H9 (cell line): ENCODE measurements around the gene PTTG1IP. TPM values are rescaled to one million over a fixed set of nuclear protein-coding genes. Genes with fewer than 3 reads are reported as not detected.
A peak's percentile ranks its signal among the peaks of the same experiment; 100 is the strongest.

Experiments used
- DNase-seq: peaks from one replicate; pipeline ENCODE4 v3.0.0-alpha.2; 2017
- H2AFZ ChIP-seq: one replicate; pipeline ENCODE4 v1.6.1; 2013; ENCODE audit warnings: mild to moderate bottlenecking, low read length, control low read depth, moderate library complexity
- H2AK5ac ChIP-seq: 2 replicates; pipeline ENCODE4 v1.6.1; 2013; ENCODE audit warnings: low read length, control low read depth, mixed read lengths; ENCODE audit not compliant: insufficient read length
- H2BK120ac ChIP-seq: one replicate; pipeline ENCODE4 v1.6.1; 2013; ENCODE audit warnings: low read depth, mild to moderate bottlenecking, low read length, control low read depth, inconsistent platforms; ENCODE audit not compliant: poor library complexity, severe bottlenecking
- H2BK12ac ChIP-seq: 2 replicates; pipeline ENCODE4 v1.6.1; 2013; ENCODE audit warnings: low read length, control low read depth, mixed read lengths, low read depth; ENCODE audit not compliant: insufficient read length
- H2BK15ac ChIP-seq: 2 replicates; pipeline ENCODE4 v1.6.1; 2013; ENCODE audit warnings: low read depth, low read length, control low read depth
- H2BK20ac ChIP-seq: one replicate; pipeline ENCODE4 v1.6.1; 2013; ENCODE audit warnings: low read depth, mild to moderate bottlenecking, low read length, control low read depth, inconsistent platforms; ENCODE audit not compliant: poor library complexity, severe bottlenecking
- H2BK5ac ChIP-seq: 2 replicates; pipeline ENCODE4 v1.6.1; 2013; ENCODE audit warnings: low read length, control low read depth, mixed read lengths; ENCODE audit not compliant: insufficient read length
- H3K14ac ChIP-seq: 2 replicates; pipeline ENCODE4 v1.6.1; 2013; ENCODE audit warnings: low read length, control low read depth; ENCODE audit not compliant: insufficient read depth
- H3K18ac ChIP-seq: 2 replicates; pipeline ENCODE4 v1.6.1; 2013; ENCODE audit warnings: low read depth, mild to moderate bottlenecking, mixed read lengths, low read length, control low read depth; ENCODE audit not compliant: insufficient read length
- H3K23ac ChIP-seq: 2 replicates; pipeline ENCODE4 v1.6.1; 2013; ENCODE audit warnings: low read length, control low read depth, mixed read lengths, low read depth; ENCODE audit not compliant: insufficient read length
- H3K23me2 ChIP-seq: 2 replicates; pipeline ENCODE4 v1.6.1; 2013; ENCODE audit warnings: low read depth, mild to moderate bottlenecking, mixed read lengths, low read length, control low read depth; ENCODE audit not compliant: insufficient read length, poor library complexity, severe bottlenecking
- H3K27ac ChIP-seq: 2 replicates; pipeline ENCODE4 v1.5.1; 2013; ENCODE audit warnings: low read length, control low read depth, mixed read lengths, low read depth; ENCODE audit not compliant: insufficient read length
- H3K27me3 ChIP-seq: 2 replicates; pipeline ENCODE4 v1.6.1; 2013; ENCODE audit warnings: low read length, control low read depth, inconsistent platforms; ENCODE audit not compliant: insufficient read depth
- H3K4ac ChIP-seq: 2 replicates; pipeline ENCODE4 v1.6.1; 2013; ENCODE audit warnings: low read depth, mild to moderate bottlenecking, control low read depth, inconsistent platforms, low read length, moderate library complexity
- H3K4me1 ChIP-seq: 2 replicates; pipeline ENCODE4 v1.6.1; 2013; ENCODE audit warnings: low read length, control low read depth, inconsistent platforms; ENCODE audit not compliant: insufficient read depth
- H3K4me2 ChIP-seq: 2 replicates; pipeline ENCODE4 v1.6.1; 2013; ENCODE audit warnings: low read length, control low read depth, mixed read lengths; ENCODE audit not compliant: insufficient read length, insufficient read depth
- H3K56ac ChIP-seq: 2 replicates; pipeline ENCODE4 v1.6.1; 2013; ENCODE audit warnings: low read depth, mild to moderate bottlenecking, mixed read lengths, low read length, control low read depth; ENCODE audit not compliant: insufficient read length
- H3K79me1 ChIP-seq: 2 replicates; pipeline ENCODE4 v1.6.1; 2013; ENCODE audit warnings: low read depth, mild to moderate bottlenecking, moderate library complexity, low read length, control low read depth, inconsistent platforms; ENCODE audit not compliant: insufficient read depth, poor library complexity, severe bottlenecking
- H3K79me2 ChIP-seq: 2 replicates; pipeline ENCODE4 v1.6.1; 2013; ENCODE audit warnings: low read length, control low read depth, inconsistent platforms; ENCODE audit not compliant: insufficient read depth
- H3K9ac ChIP-seq: 2 replicates; pipeline ENCODE4 v1.6.1; 2013; ENCODE audit warnings: low read length, control low read depth, mixed read lengths; ENCODE audit not compliant: insufficient read length; ENCODE audit errors: extremely low read depth
- H3K9me3 ChIP-seq: one replicate; pipeline ENCODE4 v1.6.1; 2013; ENCODE audit warnings: low read depth, low read length, inconsistent platforms; ENCODE audit not compliant: control insufficient read depth
- H3T11ph ChIP-seq: one replicate; pipeline ENCODE4 v1.6.1; 2013; ENCODE audit warnings: mild to moderate bottlenecking, low read length, control low read depth, inconsistent platforms
- H4K20me1 ChIP-seq: one replicate; pipeline ENCODE4 v1.6.1; 2013; ENCODE audit not compliant: control insufficient read depth, insufficient read length, insufficient read depth
- H4K5ac ChIP-seq: 2 replicates; pipeline ENCODE4 v1.6.1; 2013; ENCODE audit warnings: low read depth, mild to moderate bottlenecking, mixed read lengths, low read length, control low read depth; ENCODE audit not compliant: insufficient read length
- H4K8ac ChIP-seq: replicated peaks from 2 replicates; pipeline ENCODE4 v1.6.1; 2013; ENCODE audit warnings: low read length, control low read depth, mixed read lengths, low read depth; ENCODE audit not compliant: insufficient read length
- H4K91ac ChIP-seq: 2 replicates; pipeline ENCODE4 v1.6.1; 2013; ENCODE audit warnings: low read depth, mild to moderate bottlenecking, moderate library complexity, mixed read lengths, low read length, control low read depth; ENCODE audit not compliant: insufficient read length
- H3K27ac Mint-ChIP-seq, 3 experiments: 2 replicates in 2 of 3; 3 replicates in 1 of 3; pipeline ENCODE4 v1.8.0; 2020 to 2021; ENCODE audit warnings: mixed read lengths in 3 of 3, mild to moderate bottlenecking in 1 of 3, moderate library complexity in 1 of 3
- H3K27me3 Mint-ChIP-seq: 2 replicates; pipeline ENCODE4 v1.8.0; 2021; ENCODE audit warnings: low read depth, mild to moderate bottlenecking, moderate library complexity, mixed read lengths
- H3K36me3 Mint-ChIP-seq, 3 experiments: 2 replicates in 2 of 3; 3 replicates in 1 of 3; pipeline ENCODE4 v1.8.0; 2020 to 2021; ENCODE audit warnings: low read depth in 3 of 3, mixed read lengths in 3 of 3; ENCODE audit not compliant: insufficient read depth in 1 of 3
- H3K4me1 Mint-ChIP-seq, 2 experiments: 2 replicates each; pipeline ENCODE4 v1.8.0; 2020; ENCODE audit warnings: mixed read lengths in 2 of 2
- H3K4me3 Mint-ChIP-seq, 2 experiments: 2 replicates in 1 of 2; 3 replicates in 1 of 2; pipeline ENCODE4 v1.8.0; 2020 to 2021; ENCODE audit warnings: mild to moderate bottlenecking in 2 of 2, mixed read lengths in 2 of 2, moderate library complexity in 1 of 2
- H3K9me3 Mint-ChIP-seq, 2 experiments: 2 replicates in 1 of 2; 3 replicates in 1 of 2; pipeline ENCODE4 v1.8.0; 2020; ENCODE audit warnings: mild to moderate bottlenecking in 2 of 2, mixed read lengths in 2 of 2, moderate library complexity in 1 of 2
- WGBS: extraction: QIAGEN DNeasy Blood & Tissue Kit; methylation state at CpG from one replicate; pipeline ENCODE4 v1.1.7; 2013; ENCODE audit warnings: missing lambda C conversion rate, low lambda C conversion rate, mixed read lengths; ENCODE audit not compliant: insufficient read length; ENCODE audit errors: extremely low coverage; 5-methylcytosine and 5-hydroxymethylcytosine counted together
- total RNA-seq: library from RNA; stranded (reverse); gene quantifications from 2 replicates; pipeline ENCODE4 v1.2.1, GENCODE V29; 2021
- TF ChIP-seq, protein P1 (sequence below): fragments of 200-600 bp; sonication (generic); conservative IDR thresholded peaks from 3 replicates; pipeline ENCODE4 v1.8.0; 2021; ENCODE audit warnings: antibody characterized with exemption, mild to moderate bottlenecking

The PTTG1IP gene
- total RNA-seq, 1 experiment from 2014 or later, result 107 TPM

DNA sequence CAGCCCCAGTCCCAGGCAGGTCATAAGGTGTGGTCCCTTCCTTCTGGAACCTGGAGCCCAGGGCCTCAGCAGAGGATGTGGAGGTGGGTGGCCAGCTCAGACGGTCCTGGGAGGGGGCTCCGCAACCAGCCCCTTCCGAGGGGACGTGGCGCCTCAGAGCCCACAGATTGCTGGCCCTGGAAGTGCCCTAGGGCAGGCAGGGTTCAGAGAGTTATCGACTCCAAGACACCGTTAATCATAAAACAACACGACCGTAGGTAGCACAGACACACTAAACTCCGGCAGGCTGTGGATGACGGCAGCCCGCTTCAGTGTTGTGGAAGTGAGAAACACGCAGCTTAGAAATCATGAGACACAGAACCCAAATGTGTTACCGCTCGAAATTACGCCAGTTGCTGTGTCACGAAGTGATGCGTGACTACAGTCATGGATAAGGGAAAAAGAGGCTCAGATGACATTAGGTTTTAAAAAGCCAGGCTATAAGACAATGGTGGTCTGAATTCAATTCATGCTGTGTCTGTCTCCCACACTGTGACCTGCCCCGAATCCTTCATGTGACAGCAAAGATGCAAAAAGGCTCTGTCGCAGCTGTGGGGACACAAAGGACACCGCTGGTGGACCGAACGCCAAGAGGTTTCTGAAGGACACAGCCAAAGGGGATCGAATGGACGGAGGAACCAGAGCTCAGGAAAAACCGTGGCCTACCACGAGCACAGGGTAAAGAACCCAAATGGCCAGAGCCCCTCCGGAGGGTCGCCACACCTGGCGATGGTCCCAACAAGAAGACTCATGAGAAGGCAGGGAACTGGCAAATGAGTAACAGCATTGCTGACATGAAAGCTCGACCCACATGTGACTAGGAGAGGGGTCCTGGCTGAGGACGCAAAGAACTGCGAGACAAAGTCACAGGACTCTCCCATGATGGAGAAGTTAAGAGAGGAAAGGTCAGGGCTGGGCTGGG, 53.9 kb downstream of the PTTG1IP start:
- peaks cover 25% of the 10 kb centered on the region for H3K9me3 ChIP-seq
- DNase-seq, result no peak
- no peak overlapping the region for H2BK120ac ChIP-seq
- no peak overlapping the region for H3K23ac ChIP-seq
- H3K4me1 ChIP-seq, result no peaks in the 10 kb centered on the region
- H3K4ac ChIP-seq, result no peak overlapping the region
- H3K18ac ChIP-seq, result no peak overlapping the region
- no peak overlapping the region for H2BK12ac ChIP-seq
- Mint-ChIP-seq H3K36me3 (peaks cover 15 to 33% (median 19%) of the 10 kb centered on the region in 3 experiments), H3K9me3 (peaks cover 46 to 49% of the 10 kb centered on the region in 2 experiments), H3K4me3 (peak overlapping the region; percentile 52 to 71), H3K27me3 (peaks cover 32% of the 10 kb centered on the region), H3K27ac (no peak overlapping the region), H3K4me1 (peaks cover 11 to 17% of the 10 kb centered on the region in 2 experiments)
- no peaks in the 10 kb centered on the region; the same call in 1 of the 2 replicates for H3K27me3 ChIP-seq
- no peak overlapping the region for H3K14ac ChIP-seq
- H3K9ac ChIP-seq, result no peak overlapping the region
- H3K23me2 ChIP-seq, result peaks cover 8% of the 10 kb centered on the region
- H3K4me2 ChIP-seq, result no peak overlapping the region
- no peaks in the 10 kb centered on the region for H3K79me1 ChIP-seq
- H4K20me1 ChIP-seq, result no peaks in the 10 kb centered on the region
- no peak overlapping the region for H3K56ac ChIP-seq
- no peak overlapping the region for H4K8ac ChIP-seq
- H2BK20ac ChIP-seq, result no peak overlapping the region
- TF ChIP-seq, protein P1, sequence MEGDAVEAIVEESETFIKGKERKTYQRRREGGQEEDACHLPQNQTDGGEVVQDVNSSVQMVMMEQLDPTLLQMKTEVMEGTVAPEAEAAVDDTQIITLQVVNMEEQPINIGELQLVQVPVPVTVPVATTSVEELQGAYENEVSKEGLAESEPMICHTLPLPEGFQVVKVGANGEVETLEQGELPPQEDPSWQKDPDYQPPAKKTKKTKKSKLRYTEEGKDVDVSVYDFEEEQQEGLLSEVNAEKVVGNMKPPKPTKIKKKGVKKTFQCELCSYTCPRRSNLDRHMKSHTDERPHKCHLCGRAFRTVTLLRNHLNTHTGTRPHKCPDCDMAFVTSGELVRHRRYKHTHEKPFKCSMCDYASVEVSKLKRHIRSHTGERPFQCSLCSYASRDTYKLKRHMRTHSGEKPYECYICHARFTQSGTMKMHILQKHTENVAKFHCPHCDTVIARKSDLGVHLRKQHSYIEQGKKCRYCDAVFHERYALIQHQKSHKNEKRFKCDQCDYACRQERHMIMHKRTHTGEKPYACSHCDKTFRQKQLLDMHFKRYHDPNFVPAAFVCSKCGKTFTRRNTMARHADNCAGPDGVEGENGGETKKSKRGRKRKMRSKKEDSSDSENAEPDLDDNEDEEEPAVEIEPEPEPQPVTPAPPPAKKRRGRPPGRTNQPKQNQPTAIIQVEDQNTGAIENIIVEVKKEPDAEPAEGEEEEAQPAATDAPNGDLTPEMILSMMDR, result no peak
- no peak overlapping the region for H2AFZ ChIP-seq
- no peak overlapping the region for H4K91ac ChIP-seq
- H3K79me2 ChIP-seq, result no peaks in the 10 kb centered on the region; the same call in 1 of the 2 replicates
- WGBS, result no CpG with 5 or more reads among the region's 33 CpGs
- H2AK5ac ChIP-seq, result no peak overlapping the region
- no peak overlapping the region for H3T11ph ChIP-seq
- no peak overlapping the region for H4K5ac ChIP-seq
- H3K27ac ChIP-seq, result no peak overlapping the region
- no peak overlapping the region for H2BK15ac ChIP-seq
- no peak overlapping the region for H2BK5ac ChIP-seq
